ENCODE measurements around the gene ELAPOR1. TPM values are rescaled to one million over a fixed set of nuclear protein-coding genes. Genes with fewer than 3 reads are reported as not detected.
A peak's percentile ranks its signal among the peaks of the same experiment; 100 is the strongest.

ELAPOR1 gene
- total RNA-seq, 1 experiment from 2014 or later: 0.75 TPM

DNA sequence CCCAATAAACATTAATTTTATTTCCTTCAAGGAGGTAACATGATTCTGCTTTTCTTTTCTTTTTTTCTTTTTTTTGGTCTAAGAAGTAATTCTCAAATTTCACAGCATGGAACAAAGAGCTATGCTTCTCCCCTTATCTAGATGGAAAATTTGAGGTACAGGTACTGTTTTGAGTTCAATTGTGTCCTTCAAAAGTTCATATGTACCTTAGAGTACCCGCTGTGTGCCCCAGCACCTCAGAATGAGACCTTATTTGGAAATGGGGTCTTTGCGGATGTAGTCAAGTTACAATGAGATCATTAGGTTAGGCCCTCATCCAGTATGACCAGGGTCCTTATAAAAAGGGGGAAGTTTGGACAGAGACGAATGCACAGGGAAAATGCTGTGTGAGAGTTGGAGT, 22.0 kb downstream of the ELAPOR1 start:
- H3K9me3 Mint-ChIP-seq (ENCODE audit: unreplicated experiment): no peaks in the 10 kb centered on the region
- no peak for DNase-seq
- no TSS peak for BruUV-seq (replicated peaks)
- H3K36me3 Mint-ChIP-seq (ENCODE audit: insufficient read depth, unreplicated experiment): no peaks in the 10 kb centered on the region
- H3K4me3 Mint-ChIP-seq (ENCODE audit: unreplicated experiment): no peak overlapping the region
- no peaks in the 10 kb centered on the region for H3K9me3 ChIP-seq
- H3K36me3 ChIP-seq (ENCODE audit: control insufficient read depth, insufficient read depth, low read length): no peaks in the 10 kb centered on the region
- peaks cover 18% of the 10 kb centered on the region for H3K4me1 Mint-ChIP-seq (ENCODE audit: low read depth, unreplicated experiment)
- H3K27ac Mint-ChIP-seq (ENCODE audit: unreplicated experiment): no peak overlapping the region
- intact Hi-C loops (cut with micrococcal nuclease; ENCODE audit: unreplicated experiment): loop anchor here (2.0 kb wide), 1 partner anchor 57 kb away; no protein-coding TSS in a partner anchor
- TF ChIP-seq, protein P1, sequence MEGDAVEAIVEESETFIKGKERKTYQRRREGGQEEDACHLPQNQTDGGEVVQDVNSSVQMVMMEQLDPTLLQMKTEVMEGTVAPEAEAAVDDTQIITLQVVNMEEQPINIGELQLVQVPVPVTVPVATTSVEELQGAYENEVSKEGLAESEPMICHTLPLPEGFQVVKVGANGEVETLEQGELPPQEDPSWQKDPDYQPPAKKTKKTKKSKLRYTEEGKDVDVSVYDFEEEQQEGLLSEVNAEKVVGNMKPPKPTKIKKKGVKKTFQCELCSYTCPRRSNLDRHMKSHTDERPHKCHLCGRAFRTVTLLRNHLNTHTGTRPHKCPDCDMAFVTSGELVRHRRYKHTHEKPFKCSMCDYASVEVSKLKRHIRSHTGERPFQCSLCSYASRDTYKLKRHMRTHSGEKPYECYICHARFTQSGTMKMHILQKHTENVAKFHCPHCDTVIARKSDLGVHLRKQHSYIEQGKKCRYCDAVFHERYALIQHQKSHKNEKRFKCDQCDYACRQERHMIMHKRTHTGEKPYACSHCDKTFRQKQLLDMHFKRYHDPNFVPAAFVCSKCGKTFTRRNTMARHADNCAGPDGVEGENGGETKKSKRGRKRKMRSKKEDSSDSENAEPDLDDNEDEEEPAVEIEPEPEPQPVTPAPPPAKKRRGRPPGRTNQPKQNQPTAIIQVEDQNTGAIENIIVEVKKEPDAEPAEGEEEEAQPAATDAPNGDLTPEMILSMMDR (IDR thresholded peaks at IDR 0.05; ENCODE audit: insufficient read depth in 1 of 2, low read depth in 1 of 2, low read length in 1 of 2, severe bottlenecking in 1 of 2, unreplicated experiment in 1 of 2): no peak
- ChIA-PET CTCF (no interaction called here), POLR2A (no interaction called here)
- H3K27me3 Mint-ChIP-seq (ENCODE audit: insufficient read depth, unreplicated experiment): no peaks in the 10 kb centered on the region
- peaks cover 39% of the 10 kb centered on the region for H3K4me1 ChIP-seq
- no peak overlapping the region for H3K4me3 ChIP-seq (ENCODE audit: low read depth, low read length)
- H3K27me3 ChIP-seq (replicated peaks; ENCODE audit: control insufficient read depth, insufficient read depth, low read length): no peaks in the 10 kb centered on the region

DNA sequence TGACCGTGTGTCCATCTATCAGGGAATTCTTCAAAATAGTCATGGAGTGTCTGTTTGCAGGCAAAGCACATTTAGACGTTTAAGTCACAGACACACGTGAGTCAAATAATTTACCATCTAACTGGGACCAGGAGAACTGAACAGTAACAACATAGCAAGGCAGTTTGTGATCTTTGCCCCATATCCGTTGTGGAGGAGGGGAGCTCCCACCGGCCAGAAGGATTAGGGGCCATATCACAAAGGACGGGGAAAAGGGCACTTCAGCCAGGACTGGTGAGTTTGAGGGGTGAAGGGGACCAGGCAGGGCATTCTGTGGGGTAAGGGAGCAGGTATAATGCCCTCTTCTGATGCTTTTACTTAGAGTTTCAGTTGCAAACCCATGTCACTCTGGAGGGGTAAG, 22.9 kb downstream of the ELAPOR1 start:
- no TSS peak for BruUV-seq (replicated peaks)
- no peak overlapping the region for H3K4me3 ChIP-seq (ENCODE audit: low read depth, low read length)
- peaks cover 39% of the 10 kb centered on the region for H3K4me1 ChIP-seq
- H3K36me3 ChIP-seq (ENCODE audit: control insufficient read depth, insufficient read depth, low read length): no peaks in the 10 kb centered on the region
- CTCF ChIA-PET: interaction anchor here (0.5 kb wide), 1 partner anchor 603 kb away, joined by 4 read pairs; no protein-coding TSS in a partner anchor
- no peaks in the 10 kb centered on the region for H3K27me3 Mint-ChIP-seq (ENCODE audit: insufficient read depth, unreplicated experiment)
- H3K4me3 Mint-ChIP-seq (ENCODE audit: unreplicated experiment): no peak overlapping the region
- POLR2A ChIA-PET: interaction anchor here (0.6 kb wide), 1 partner anchor 44 kb away, joined by 4 read pairs; no protein-coding TSS in a partner anchor
- H3K9me3 Mint-ChIP-seq (ENCODE audit: unreplicated experiment): no peaks in the 10 kb centered on the region
- no peaks in the 10 kb centered on the region for H3K27me3 ChIP-seq (replicated peaks; ENCODE audit: control insufficient read depth, insufficient read depth, low read length)
- H3K9me3 ChIP-seq: no peaks in the 10 kb centered on the region
- no peak for DNase-seq
- H3K4me1 Mint-ChIP-seq (ENCODE audit: low read depth, unreplicated experiment): peaks cover 18% of the 10 kb centered on the region
- H3K27ac Mint-ChIP-seq (ENCODE audit: unreplicated experiment): peak overlapping the region; percentile 55
- TF ChIP-seq, protein P1 (IDR thresholded peaks at IDR 0.05; ENCODE audit: insufficient read depth in 1 of 2, low read depth in 1 of 2, low read length in 1 of 2, severe bottlenecking in 1 of 2, unreplicated experiment in 1 of 2): no peak
- H3K36me3 Mint-ChIP-seq (ENCODE audit: insufficient read depth, unreplicated experiment): no peaks in the 10 kb centered on the region
- intact Hi-C loops (cut with micrococcal nuclease; ENCODE audit: unreplicated experiment): no loop called here

DNA sequence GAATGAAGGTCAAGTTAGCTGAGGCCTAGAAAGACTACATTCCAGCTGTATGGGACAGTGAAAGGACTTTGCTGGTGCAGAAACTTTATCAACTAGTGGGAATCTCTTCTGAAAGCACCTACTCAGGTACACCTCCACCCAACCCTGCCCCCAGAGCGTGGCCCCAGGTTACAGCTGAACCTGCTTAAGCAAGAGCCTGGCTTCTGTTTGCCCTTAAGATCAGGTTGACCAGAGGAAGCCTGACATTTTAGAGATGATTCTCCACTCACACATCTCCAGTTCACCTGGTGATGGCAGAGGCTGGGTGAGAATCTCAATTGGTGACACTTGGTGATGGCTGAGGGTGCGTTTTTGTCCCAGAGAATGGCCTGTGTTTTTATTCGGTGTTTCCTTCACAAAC, 24.0 kb downstream of the ELAPOR1 start:
- no TSS peak for BruUV-seq (replicated peaks)
- H3K4me3 ChIP-seq (ENCODE audit: low read depth, low read length): no peak overlapping the region
- intact Hi-C loops (cut with micrococcal nuclease; ENCODE audit: unreplicated experiment): loop anchor here (1.0 to 2.0 kb wide), 2 partner anchors 25 to 43 kb away; a partner anchor contains a TSS
- no peaks in the 10 kb centered on the region for H3K27me3 ChIP-seq (replicated peaks; ENCODE audit: control insufficient read depth, insufficient read depth, low read length)
- H3K9me3 Mint-ChIP-seq (ENCODE audit: unreplicated experiment): no peaks in the 10 kb centered on the region
- H3K27me3 Mint-ChIP-seq (ENCODE audit: insufficient read depth, unreplicated experiment): no peaks in the 10 kb centered on the region
- peak overlapping the region; percentile 74 for H3K27ac Mint-ChIP-seq (ENCODE audit: unreplicated experiment)
- ChIA-PET CTCF (no interaction called here), POLR2A (interaction anchor here (1.4 kb wide), 1 partner anchor 38 kb away, joined by 6 read pairs; no protein-coding TSS in a partner anchor)
- DNase-seq: peak; percentile 62 to 77
- TF ChIP-seq, protein P1 (IDR thresholded peaks at IDR 0.05; ENCODE audit: insufficient read depth in 1 of 2, low read depth in 1 of 2, low read length in 1 of 2, severe bottlenecking in 1 of 2, unreplicated experiment in 1 of 2): no peak
- H3K9me3 ChIP-seq: no peaks in the 10 kb centered on the region
- H3K36me3 ChIP-seq (ENCODE audit: control insufficient read depth, insufficient read depth, low read length): no peaks in the 10 kb centered on the region
- peak overlapping the region; percentile 34 for H3K4me3 Mint-ChIP-seq (ENCODE audit: unreplicated experiment)
- H3K36me3 Mint-ChIP-seq (ENCODE audit: insufficient read depth, unreplicated experiment): no peaks in the 10 kb centered on the region
- peaks cover 21% of the 10 kb centered on the region for H3K4me1 Mint-ChIP-seq (ENCODE audit: low read depth, unreplicated experiment)
- peaks cover 43% of the 10 kb centered on the region for H3K4me1 ChIP-seq
